ENCODE results near the gene SH3BP4. TPM values are rescaled to one million over a fixed set of nuclear protein-coding genes. Genes with fewer than 3 reads are reported as not detected.
"Not testable (repeated sequence)": the region's sequence is repeated elsewhere in the genome, so short reads cannot be mapped to it uniquely, and the experiment has no call there.

Gene SH3BP4
- total and polyA plus RNA-seq, 10 of the 15 experiments (the other 5 are each of a cell fraction or from before 2014, with no cell fraction given): 0.03 to 0.36 TPM; not detected in 8

DNA sequence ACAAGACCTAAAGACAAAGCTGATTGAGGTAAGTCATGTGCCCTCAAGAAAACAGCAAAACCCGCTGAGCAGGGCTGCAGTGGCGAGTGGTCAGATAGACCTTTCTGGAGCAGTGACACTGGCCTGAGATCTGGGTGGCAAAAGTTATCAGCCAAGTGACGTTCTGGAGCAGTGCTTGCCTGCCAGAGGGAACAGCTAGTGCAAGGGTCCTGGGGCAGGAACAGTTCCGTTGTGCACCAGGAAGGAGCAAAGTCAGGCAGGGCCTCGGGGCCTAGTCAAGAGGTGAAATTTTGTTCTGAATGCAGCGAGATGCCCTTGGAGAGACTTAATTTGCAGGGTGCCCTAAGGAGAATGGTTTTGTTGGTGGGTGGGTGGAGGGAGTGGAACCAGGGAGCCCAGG is 67.0 kb downstream of the SH3BP4 start:
- BruUV-seq (replicated peaks): no TSS peak

GRCh38 chr2:235020141-235020540 is 68.3 kb downstream of the SH3BP4 start:
- H3K79me2 ChIP-seq (ENCODE audit: control insufficient read depth, insufficient read depth, low read length); H4K20me1 ChIP-seq (ENCODE audit: control insufficient read depth, insufficient read depth); H3K27ac ChIP-seq (ENCODE audit: control insufficient read depth, insufficient read depth); H3K4me3 ChIP-seq; ATAC-seq; FAIRE-seq; H2AFZ ChIP-seq (ENCODE audit: control insufficient read depth, low read depth, low read length); H3K4me1 ChIP-seq (ENCODE audit: control insufficient read depth, insufficient read depth, low read length); CTCF ChIA-PET; DNase-seq (ENCODE audit: low read depth, low spot score); H3K36me3 ChIP-seq (ENCODE audit: control insufficient read depth in 2 of 2, insufficient read depth in 2 of 2, low read length in 1 of 2); in situ Hi-C loops (cut with MboI); H3K27me3 ChIP-seq (replicated peaks in 1 of 2; ENCODE audit: control insufficient read depth in 2 of 2, insufficient read depth in 2 of 2, low read length in 1 of 2); H3K9me3 ChIP-seq (replicated peaks; ENCODE audit: control insufficient read depth, insufficient read depth, low read length); BruUV-seq (replicated peaks); H3K4me2 ChIP-seq (ENCODE audit: control insufficient read depth, insufficient read depth); RAD21 ChIA-PET (ENCODE audit: unreplicated experiment); SMC1A ChIA-PET (ENCODE audit: uncharacterized antibody, unreplicated experiment); H3K9ac ChIP-seq (ENCODE audit: control insufficient read depth, insufficient read depth, low read length); intact Hi-C loops (cut with micrococcal nuclease; ENCODE audit: unreplicated experiment); POLR2A ChIA-PET: not testable (repeated sequence)
- WGBS (ENCODE audit: insufficient coverage, insufficient replicate concordance, low lambda C conversion rate, missing lambda C conversion rate): 52% methylated on average over 4 of the region's 4 CpGs

More for the DNA sequence above, 67.0 kb downstream of the SH3BP4 start:
- Histone ChIP-seq H3K27ac (ENCODE audit: control insufficient read depth, insufficient read depth) (no peak overlapping the region), H3K4me1 (ENCODE audit: control insufficient read depth, insufficient read depth, low read length) (no peaks in the 10 kb centered on the region), H3K9me3 (replicated peaks; ENCODE audit: control insufficient read depth, insufficient read depth, low read length) (no peaks in the 10 kb centered on the region; the same call in 2 of the 3 replicates), H3K36me3 (ENCODE audit: control insufficient read depth in 2 of 2, insufficient read depth in 2 of 2, low read length in 1 of 2) (no peaks in the 10 kb centered on the region), H3K79me2 (ENCODE audit: control insufficient read depth, insufficient read depth, low read length) (no peaks in the 10 kb centered on the region), H3K4me2 (ENCODE audit: control insufficient read depth, insufficient read depth) (no peak overlapping the region), H2AFZ (ENCODE audit: control insufficient read depth, low read depth, low read length) (no peak overlapping the region), H4K20me1 (ENCODE audit: control insufficient read depth, insufficient read depth) (no peaks in the 10 kb centered on the region), H3K9ac (ENCODE audit: control insufficient read depth, insufficient read depth, low read length) (no peak overlapping the region), H3K4me3 (no peak overlapping the region), H3K27me3 (replicated peaks in 1 of 2; ENCODE audit: control insufficient read depth in 2 of 2, insufficient read depth in 2 of 2, low read length in 1 of 2) (no peaks in the 10 kb centered on the region)
- in situ Hi-C loops (cut with MboI) (no loop called here), intact Hi-C loops (cut with micrococcal nuclease; ENCODE audit: unreplicated experiment) (no loop called here)
- POLR2A ChIA-PET: no interaction called here
- SMC1A ChIA-PET (ENCODE audit: uncharacterized antibody, unreplicated experiment): no interaction called here
- TF ChIP-seq, protein P1, sequence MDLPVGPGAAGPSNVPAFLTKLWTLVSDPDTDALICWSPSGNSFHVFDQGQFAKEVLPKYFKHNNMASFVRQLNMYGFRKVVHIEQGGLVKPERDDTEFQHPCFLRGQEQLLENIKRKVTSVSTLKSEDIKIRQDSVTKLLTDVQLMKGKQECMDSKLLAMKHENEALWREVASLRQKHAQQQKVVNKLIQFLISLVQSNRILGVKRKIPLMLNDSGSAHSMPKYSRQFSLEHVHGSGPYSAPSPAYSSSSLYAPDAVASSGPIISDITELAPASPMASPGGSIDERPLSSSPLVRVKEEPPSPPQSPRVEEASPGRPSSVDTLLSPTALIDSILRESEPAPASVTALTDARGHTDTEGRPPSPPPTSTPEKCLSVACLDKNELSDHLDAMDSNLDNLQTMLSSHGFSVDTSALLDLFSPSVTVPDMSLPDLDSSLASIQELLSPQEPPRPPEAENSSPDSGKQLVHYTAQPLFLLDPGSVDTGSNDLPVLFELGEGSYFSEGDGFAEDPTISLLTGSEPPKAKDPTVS (IDR thresholded peaks at IDR 0.05; ENCODE audit: low read depth, low read length): no peak
- TF ChIP-seq BCL11A (IDR thresholded peaks at IDR 0.05; ENCODE audit: low read depth, low read length): no peak
- TF ChIP-seq IRF5 (IDR thresholded peaks at IDR 0.05; ENCODE audit: borderline replicate concordance): no peak
- TF ChIP-seq NR2C1 (IDR thresholded peaks at IDR 0.05): no peak
- no peak for TF ChIP-seq ESRRA (IDR thresholded peaks at IDR 0.05; ENCODE audit: low read length)
- RAD21 ChIA-PET (ENCODE audit: unreplicated experiment): no interaction called here
- FAIRE-seq: no peak
- no peak for ATAC-seq
- DNase-seq (ENCODE audit: low read depth, low spot score): no peak
- WGBS (ENCODE audit: insufficient coverage, insufficient replicate concordance, low lambda C conversion rate, missing lambda C conversion rate): 18% methylated on average over 6 of the region's 6 CpGs
- CTCF ChIA-PET: no interaction called here

All from GM12878 (cell line).